Retinal pigment epithelial cell (primary cell): ENCODE results near the gene ZNF213.
"Not testable (repeated sequence)": the region's sequence is repeated elsewhere in the genome, so short reads cannot be mapped to it uniquely, and the experiment has no call there.

Experiments used
- DNase-seq: peaks from one replicate; pipeline ENCODE4 v3.0.0-alpha.2; 2010; ENCODE audit warnings: low read depth
- H3K4me3 ChIP-seq: 2 replicates; pipeline ENCODE4 v1.5.1; 2011; ENCODE audit warnings: mild to moderate bottlenecking, low read length, control low read depth, moderate library complexity
- TF ChIP-seq, protein P1 (sequence below): conservative IDR thresholded peaks from 2 replicates; pipeline ENCODE4 v1.5.1; 2011; ENCODE audit warnings: low read depth, low read length, control low read depth, inconsistent platforms

ZNF213 gene

DNA sequence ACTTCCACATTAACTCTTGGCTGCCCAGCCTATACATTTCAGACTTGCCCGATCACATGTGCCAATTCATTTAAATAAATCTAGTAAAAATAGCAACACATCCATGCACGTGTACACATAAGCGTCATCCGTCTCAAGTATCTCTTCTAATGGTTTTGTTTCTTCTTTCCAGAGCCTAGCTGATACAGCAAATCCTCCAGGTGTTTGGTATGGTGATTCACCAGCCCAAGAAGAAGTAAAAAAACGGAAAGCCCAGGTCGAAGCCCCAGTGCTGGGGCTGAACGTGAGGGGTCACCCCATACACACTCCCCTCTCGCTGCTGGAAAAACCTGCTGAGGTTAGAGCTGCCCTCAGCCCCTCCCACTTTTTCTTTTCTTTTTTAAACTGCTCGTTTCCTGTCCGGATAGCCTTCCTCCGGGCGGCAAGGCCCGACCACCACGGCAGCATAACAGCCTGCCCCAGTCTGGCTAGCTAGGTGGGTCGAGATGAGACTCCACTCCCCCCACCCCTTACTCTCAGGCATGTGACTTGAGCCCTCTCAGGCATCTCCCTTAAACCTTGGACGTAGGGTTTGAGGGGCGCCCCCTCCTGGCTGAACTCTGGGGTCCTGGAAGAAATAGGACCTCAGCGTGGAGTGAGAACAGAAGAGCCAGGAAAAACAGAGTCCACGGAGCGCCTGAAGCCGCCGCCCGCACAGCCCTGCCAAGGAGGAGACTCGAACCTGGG is 39.2 kb downstream of the ZNF213 start:
- no peak for DNase-seq
- peak overlapping the region; percentile 17 for H3K4me3 ChIP-seq
- TF ChIP-seq, protein P1, sequence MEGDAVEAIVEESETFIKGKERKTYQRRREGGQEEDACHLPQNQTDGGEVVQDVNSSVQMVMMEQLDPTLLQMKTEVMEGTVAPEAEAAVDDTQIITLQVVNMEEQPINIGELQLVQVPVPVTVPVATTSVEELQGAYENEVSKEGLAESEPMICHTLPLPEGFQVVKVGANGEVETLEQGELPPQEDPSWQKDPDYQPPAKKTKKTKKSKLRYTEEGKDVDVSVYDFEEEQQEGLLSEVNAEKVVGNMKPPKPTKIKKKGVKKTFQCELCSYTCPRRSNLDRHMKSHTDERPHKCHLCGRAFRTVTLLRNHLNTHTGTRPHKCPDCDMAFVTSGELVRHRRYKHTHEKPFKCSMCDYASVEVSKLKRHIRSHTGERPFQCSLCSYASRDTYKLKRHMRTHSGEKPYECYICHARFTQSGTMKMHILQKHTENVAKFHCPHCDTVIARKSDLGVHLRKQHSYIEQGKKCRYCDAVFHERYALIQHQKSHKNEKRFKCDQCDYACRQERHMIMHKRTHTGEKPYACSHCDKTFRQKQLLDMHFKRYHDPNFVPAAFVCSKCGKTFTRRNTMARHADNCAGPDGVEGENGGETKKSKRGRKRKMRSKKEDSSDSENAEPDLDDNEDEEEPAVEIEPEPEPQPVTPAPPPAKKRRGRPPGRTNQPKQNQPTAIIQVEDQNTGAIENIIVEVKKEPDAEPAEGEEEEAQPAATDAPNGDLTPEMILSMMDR, result peak; percentile 51

DNA sequence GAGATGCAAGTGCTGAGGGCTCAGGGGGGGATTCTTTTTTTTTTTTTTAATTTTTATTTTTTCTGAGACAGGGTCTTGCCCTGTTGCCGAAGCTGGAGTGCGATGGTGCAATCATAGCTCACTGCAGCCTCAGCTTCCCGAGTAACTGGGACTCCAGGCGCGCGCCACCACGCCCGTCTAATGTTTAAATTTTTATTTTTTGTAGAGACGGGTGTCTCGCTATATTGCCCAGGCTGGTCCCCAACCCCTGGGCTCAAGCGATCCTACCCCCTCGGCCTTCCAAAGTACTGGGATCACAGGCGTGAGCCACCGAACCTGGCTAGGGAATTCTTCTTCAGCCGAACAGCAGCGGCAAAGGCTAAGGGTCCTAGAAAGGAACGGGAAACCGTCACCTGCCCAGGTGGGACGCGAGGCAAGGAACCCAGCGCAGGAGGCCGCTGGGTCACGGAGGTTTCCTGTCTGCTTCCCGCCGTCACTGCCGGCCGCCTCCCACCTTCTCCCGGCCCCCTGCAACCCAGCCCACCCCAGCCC is 39.9 kb downstream of the ZNF213 start:
- DNase-seq, result no peak
- TF ChIP-seq, protein P1, result no peak
- H3K4me3 ChIP-seq, result no peak overlapping the region

DNA sequence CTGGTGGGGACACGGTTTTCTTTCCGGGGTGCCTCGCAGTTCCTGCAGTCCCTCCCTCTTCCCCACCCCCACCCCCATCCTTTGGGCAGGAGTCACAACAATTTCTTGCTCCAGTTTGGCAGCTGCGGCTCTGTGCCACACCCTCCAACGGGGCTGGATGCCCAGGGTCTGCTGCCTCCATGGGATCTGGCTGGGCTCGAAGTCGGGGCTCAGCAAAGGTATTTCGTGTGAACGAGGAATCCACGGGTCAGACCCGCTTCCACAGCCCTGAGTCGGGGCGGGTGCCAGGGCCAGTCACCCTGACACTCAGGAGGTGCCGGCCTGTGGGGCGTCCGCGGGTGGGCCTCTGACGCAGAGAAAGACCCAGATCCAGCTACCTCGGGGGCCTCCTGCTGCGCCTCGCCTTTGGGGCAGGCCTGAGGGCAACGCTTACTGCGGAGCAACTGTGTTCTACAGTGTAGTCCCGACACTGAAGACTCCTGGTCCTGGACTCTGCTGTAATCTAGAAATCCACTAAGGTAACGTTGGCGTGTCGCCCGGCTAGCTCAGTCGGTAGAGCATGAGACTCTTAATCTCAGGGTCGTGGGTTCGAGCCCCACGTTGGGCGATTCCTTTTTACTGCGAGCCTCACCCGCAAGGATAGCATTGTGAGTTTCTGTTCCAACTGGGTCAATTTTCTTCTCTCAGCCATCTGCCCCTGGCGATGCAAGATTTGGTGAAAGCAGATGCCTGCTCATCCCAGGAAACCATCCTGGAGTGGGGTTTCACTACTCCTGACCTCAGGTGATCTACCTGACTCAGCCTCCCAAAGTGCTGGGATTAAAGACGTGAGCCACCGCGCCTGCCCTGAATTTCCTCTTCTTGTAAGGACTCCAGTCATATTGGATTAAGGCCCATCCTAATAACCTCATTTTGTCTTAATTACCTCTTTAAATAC is 40.6 kb downstream of the ZNF213 start:
- peak overlapping the region; percentile 27 for H3K4me3 ChIP-seq
- no peak for DNase-seq

DNA sequence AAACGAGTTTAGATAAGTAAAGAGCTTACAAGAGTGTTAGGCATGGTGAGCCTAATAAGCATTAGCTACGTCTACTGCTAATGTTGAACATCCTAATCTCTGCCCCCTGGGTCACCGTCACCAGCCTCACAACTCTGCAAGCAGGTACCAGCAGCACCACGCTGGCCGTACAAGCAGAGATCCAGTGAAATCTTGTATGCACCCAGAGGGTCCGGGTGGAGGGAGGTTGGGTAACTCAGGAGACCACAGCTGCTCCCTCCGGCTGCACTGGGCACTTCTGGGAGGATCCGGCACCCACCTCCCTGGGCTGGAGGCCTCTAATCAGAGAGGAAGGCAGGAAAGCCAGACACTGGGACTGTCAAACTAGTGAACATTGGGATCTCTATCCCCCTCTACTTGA is 44.8 kb downstream of the ZNF213 start:
- H3K4me3 ChIP-seq, result no peak overlapping the region
- TF ChIP-seq, protein P1, result no peak
- DNase-seq, result no peak

More for the DNA sequence above, 40.6 kb downstream of the ZNF213 start:
- TF ChIP-seq, protein P1, result no peak

DNA sequence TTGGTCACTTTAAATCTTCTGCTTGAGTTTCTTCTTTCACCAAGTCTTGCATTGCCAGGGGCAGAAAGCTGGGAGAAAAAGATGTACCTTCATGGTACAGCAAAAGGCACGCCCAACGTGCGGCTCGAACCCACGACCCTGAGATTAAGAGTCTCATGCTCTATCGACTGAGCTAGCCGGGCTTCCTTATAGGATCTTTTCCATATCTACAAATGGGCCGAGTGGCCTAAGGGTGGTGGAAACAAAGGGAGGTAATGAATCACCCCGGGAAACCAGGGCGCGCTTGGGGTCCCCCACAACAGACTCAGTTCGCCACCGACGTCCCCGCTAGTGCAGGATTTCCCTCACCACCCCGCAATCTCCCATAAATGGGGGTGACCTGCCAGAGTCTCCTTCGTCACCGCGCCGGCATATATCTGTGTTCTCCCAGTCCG is 45.6 kb downstream of the ZNF213 start:
- no peak overlapping the region for H3K4me3 ChIP-seq
- DNase-seq, result no peak
- TF ChIP-seq, protein P1, result no peak

DNA sequence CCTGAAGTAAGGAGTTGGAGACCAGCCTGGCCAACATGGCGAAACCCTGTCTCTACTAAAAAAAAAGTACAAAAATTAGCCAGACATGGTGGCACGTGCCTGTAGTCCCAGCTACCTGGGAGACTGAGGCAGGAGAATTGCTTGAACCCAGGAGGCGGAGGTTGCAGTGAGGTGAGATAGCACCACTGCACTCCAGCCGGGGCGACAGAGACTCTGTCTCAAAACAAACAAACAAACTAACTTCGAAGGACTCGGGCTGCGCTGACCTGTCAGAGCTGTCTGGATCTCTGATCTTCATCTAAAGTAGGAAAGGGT is 47.4 kb downstream of the ZNF213 start:
- H3K4me3 ChIP-seq, DNase-seq: not testable (repeated sequence)

DNA sequence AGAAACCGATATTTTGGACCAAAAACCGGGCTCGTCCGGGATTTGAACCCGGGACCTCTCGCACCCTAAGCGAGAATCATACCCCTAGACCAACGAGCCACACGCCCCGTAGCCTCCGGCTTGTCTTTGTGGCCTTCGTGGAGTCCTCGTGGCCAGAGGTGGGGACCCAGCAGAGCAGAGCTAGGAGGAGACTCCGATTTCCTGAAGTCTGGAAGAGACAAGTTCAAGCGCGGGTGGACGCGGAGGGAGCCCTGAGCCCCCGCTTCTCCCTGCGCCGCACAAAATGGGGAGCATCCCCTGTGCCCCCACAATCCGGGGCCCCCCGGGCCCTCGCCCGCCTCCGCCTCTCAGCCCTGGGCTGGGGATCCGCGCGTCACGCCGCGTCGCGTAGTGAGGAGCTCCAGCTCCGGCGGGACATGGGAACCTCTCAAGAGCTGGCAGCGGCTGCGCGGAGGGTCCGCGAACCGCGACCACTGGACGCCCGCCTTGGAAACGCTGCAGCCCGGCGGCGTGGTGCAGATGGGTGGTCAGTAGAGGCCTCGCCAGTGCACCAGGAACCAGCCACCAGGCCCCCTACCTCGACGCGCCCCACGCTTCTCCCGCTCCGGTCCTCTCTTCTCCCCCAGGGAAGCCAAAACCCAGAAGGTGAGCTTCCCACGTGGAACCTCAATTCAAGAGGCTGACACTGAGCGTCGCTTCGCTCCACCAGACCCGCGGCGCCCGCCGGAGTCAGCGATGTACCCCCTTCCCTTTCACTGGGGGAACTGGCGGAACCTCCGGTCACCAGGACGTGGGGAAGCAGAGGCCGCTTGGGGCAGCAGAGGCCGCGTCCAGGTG is 48.0 kb downstream of the ZNF213 start:
- H3K4me3 ChIP-seq, result peak overlapping the region; percentile 42
- no peak for DNase-seq
- TF ChIP-seq, protein P1, result peak; percentile 25
